ENCODE measurements around the gene SMCR8.
"Not testable (repeated sequence)": the region's sequence is repeated elsewhere in the genome, so short reads cannot be mapped to it uniquely, and the experiment has no call there.

Gene SMCR8

DNA sequence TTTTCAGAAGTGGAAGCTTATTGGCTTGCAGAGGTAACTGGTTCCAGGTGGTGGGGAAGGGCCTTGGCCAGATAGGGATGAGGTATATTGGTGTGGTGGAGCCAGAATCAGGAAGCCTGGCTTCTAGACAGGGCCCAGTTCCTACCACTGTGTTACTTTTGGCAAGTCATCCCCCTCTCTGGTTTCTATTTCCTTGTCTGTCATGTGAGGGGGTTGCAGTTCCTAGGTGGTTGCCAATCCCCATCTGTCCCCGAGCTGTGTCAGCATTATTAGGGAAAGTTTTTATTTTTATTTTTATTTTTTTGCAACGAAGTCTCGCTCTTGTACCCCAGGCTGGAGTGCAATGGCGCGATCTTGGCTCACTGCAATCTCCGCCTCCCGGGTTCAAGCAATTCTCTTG lies 3.0 kb downstream of the SMCR8 start:
- DNase-seq (ENCODE audit: low spot score) = no peak

DNA sequence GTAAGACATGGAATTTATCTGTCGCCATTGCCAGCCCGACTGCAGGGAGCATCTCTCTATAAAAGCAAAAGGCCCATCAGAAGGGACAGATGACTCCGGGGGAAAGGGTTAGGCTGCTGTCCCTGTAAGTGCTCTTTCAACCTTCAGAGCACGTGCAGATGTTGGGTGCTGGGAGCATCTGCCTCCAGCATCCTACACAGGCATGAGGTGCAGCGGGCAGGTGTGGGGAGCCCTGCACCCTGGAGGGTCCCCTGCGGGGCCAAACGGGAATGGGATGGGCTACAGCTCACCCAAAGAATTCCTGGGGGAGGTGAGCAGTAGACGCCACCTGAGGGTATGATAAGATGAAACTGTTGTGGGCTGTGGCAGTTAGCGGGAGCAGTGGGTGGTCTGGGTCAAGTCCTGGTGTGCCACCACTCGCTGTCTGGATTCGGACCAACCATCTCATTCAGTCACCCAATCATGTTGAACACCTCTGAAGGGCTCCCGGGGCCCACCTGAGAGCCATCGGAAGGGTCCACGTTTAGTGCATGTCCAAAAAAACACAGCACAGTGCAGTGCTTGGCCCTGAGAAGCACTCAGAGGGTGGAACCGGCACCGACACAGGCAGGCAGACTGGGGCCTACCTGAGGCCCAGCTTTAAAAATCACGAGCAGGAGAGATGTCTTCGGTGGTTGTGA lies 3.8 kb downstream of the SMCR8 start:
- no peak for DNase-seq (ENCODE audit: low spot score)

DNA sequence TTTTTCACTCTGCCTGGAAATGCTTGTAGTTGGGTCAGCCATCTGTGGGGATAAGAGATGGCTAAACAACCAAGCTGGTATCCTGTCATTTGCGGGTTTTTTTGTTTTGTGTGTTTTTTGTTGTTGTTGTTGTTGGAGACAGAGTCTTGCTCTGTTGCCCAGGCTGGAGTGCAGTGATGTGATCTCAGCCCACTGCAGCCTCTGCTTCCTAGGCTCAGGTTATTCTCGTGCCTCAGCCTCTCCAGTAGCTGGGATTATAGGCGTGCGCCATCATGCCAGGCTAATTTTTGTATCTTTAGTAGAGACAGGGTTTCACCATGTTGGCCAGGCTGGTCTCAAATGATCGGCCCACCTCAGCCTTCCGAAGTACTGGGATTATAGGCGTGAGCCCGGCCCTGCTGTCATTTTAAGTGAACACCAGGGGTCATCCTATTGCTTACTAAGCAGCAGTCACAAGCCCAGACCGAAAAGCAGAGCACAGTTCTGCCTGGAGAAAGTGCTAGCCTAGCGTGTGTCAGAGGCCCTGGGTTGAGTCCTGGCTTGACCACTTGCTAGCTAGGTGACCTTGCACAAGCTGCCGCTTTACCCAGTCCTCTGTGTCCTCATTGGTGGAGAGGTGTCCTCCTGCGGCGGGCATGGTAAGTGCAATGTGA lies 4.6 kb downstream of the SMCR8 start:
- no peak for DNase-seq (ENCODE audit: low spot score)

DNA sequence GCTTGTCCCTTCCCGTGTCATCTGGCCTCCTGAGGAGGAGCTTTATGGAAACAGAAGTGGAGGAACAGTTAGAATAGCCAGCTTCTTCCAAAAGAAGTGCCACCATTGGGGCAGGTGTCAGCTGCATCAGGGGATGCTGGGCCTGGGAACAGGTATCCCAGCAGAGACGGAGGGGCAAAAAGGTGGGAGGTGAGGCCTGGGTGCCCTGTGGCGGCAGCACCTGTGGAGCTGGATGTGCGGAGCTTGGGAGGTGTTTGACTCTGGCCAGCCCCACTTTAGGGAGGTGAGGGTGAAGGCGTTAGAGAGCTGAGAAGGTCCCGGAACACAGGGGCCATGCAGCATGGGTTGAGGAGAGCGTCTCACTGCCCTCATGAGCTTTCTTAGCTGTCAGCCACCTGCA lies 5.2 kb downstream of the SMCR8 start:
- DNase-seq (ENCODE audit: low spot score) = no peak

DNA sequence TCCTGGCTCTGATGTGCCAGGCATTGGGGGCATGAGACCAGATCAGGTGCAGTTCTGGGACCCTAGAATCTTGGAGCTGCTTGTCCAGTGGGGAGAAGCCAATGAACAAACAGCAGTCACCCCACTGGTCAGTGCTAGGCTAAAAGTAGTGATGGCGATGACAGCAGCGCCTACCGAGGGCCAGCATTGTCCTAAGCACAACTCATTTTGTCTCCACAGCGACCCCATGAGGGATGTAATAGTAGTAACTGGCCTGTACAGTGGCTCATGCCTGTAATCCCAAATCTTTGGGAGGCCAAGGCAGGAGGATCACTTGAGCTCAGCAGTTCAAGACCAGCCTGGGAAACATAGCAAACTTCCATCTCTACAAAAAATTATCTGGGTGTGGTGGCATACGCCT lies 6.2 kb downstream of the SMCR8 start:
- DNase-seq (ENCODE audit: low spot score) = no peak

DNA sequence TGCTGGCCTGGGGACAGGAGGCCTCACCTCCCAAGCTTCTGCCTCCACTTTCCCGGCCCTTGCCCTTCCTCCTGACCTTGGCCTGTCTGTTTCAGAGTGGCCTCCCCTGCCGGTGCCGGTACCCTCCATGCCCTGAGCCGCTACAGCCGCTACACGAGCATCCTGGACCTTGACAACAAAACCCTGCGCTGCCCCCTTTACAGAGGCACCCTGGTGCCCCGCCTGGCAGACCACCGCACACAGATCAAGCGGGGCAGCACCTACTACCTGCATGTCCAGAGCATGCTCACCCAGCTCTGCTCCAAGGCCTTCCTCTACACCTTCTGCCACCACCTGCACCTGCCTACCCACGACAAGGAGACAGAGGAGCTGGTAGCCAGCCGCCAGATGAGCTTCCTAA lies 7.4 kb downstream of the SMCR8 start:
- DNase-seq (ENCODE audit: low spot score) = no peak

DNA sequence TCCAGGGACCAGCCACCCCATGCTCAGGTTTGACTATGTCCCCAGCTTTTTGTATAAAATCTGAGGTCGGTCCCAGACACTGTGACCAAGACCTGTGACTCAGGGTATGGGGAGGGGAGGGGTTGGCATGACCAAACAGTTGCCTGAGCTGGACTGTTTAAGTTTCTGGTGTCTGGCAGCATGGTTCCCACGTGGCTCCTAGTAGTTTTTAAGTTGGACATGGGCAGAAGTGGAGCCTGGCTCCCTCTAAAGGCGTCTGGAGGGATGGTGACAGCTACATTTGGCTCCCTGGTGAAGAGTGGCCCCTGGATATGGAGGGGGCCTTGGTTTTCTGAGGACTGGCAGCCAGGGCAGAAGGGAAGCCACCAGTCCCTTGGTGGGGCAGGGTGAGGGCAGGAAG lies 7.9 kb downstream of the SMCR8 start:
- DNase-seq (ENCODE audit: low spot score) = no peak

DNA sequence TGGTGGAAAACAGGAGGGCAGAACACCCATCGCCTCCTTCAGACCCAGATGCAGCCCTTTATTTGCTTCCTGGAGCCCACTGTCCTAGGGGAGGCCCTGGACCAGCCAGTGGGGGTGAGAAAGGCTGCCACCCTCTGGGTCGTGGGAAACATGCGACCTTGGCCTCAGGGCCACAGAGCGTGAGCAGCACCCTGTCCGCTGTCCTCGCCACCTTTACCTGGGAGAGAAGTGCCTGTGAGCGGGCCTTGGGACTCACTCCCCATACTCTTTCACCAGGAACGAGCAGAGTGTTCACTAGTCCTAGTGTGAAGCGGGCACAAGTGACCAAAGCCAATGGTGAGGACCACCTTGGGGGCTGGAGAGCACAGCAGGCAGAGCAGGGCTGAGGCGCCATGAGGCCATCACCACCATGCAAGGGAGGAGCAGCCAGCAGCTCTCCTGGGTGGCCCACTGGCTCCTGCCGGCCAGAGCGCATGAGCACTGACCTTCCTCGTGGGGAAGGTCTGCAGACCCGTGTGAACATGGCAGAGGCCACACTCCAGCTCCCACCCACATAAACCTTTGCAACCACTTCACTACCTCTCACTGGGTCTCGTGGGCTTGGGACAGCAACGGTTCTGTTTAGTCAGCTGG lies 8.5 kb downstream of the SMCR8 start:
- DNase-seq (ENCODE audit: low spot score) = no peak

DNA sequence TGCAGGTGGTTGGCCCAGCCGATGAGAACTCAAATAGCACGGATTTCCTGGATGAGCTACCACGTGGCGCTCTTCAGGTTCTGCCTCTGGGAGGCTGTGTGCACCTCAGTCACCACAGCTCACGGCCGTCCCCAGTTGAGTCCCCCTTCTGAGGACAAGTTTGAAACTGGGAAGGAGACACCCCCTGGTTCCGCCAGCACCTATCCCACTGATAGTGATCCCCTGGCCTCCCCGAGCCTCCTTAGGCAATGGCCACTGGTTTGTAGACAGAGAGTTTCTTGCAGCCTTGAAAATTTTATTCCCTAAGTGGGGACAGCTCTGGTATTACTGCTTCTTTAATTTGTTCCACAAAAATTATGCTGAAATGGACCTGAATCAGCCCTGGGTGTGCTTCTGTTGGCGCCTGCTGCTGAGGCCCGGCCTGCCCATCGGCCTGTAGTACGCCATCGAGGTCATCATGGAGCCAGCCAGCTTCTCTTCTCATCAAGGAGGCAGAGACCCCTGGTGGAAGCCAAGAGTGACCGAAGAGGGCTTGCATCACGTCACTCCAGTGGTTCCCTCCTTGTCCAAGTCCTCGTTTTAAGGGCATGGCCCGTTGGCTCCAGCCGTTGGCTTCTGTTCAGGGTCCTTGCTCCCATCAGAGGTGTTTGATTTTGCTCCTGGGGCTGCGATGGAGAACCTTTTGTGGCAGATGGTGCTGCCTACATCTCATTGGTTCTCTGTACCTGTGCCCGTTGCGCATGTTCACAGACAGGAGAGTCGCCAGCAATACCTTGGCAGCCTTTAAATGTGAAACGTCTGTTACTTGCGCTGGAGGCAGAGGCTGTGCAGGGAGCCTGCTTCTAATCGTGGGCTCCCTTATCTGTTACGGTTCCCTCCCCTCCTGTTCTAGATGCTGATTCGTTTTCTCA lies 9.3 kb downstream of the SMCR8 start:
- DNase-seq (ENCODE audit: low spot score) = no peak

DNA sequence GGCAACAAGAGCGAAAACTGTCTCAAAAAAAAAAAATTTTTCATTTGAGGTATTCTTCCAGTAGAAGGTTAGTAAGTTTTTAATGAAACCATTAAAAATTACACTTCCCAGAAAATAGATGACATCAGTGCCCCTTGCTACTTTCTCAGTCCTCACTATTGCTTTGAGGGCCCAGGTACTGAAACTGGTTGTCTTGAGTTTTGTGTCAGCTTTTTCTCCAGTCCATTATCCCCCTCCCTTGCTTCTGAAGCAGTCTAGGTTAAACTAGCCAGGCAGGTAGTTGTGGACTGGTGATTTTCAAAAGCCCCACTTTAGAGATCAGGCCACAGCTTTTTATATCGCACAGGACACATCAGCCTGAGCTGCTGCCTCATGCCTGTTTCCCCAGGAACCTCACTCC lies 10.9 kb downstream of the SMCR8 start:
- DNase-seq (ENCODE audit: low spot score) = no peak

DNA sequence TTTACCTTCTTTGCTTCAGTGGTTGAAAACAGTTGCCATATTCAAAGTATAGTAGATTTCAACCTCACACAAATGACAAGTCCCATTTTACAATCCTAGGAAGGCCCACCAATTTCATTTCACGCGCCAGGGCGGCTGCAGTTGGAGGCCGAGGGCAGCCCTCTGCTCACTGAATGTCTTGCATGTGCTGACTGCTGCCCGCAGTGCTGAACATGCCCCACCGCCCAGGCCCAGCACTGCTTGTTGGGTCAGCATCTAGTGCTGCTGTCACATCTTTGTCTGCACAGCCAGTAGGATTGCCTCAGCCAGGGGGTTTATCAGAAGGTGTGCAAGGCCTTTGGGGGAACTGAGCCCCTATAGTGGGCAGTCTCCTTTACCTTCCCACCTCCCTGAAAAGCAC lies 11.5 kb downstream of the SMCR8 start:
- no peak for DNase-seq (ENCODE audit: low spot score)

DNA sequence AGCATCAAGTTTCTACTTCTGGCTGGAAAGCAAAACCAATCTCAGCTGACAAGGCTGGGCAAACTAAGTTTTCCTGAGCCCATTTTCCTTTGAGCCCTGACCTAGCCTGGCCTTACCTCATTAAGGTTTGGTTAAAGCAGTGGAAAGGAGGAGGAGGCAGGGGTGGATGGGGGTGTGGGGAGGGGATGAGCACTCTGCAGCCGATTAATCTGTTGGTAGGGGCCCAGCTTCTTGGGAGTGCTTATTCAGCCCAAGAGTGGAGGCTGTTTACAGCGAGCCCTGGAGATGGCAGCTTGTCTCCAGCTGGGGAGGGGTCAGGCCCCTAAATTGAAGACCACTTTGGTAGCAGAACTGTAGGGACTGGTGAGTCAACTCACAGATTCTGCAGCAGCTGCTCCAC lies 12.0 kb downstream of the SMCR8 start:
- no peak for DNase-seq (ENCODE audit: low spot score)

DNA sequence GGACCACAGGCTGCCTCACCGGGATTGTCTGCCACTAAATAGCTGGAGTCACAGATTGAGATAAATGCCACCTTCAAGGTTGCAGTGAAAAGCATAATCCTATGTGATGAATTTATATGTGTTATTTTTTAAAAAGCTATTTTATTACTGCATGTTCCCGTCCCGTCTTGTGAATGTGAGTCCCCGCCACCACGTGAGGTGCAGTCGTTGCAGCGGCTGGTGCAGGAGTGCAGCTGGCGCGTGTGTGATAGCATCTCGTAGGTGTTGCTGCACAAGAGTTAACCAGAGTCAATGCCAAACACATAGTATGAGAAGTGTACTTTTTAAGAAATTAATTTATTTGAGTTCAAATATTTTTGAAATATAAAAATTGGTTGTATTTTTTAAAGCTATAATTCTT lies 12.5 kb downstream of the SMCR8 start:
- DNase-seq (ENCODE audit: low spot score) = no peak

DNA sequence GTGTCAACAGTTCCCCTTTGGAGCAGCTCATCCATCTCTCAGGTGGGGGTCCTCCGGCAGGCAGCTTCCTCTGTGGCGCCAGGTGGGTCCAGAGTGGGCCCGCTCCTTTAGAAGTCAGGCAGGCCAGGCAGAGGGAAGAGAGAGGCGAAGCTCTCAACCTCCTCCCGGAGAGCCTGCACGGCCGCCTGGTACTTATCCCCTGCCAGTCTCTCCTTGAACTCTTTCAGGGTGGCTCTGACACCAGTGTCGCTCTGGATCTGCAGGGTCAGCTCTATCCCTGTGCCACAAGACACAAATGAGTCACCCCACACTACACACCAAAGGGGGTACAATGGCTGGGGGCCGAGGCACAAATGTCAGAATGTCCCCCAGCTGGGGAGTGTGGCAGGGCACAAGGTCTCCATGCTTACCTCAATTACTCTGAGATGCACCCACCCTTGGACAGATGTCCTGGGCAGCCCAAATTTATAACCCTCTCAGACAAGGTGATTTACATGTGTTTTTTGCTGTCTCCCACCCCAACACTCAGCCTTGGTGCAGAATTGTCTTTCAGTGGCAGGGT lies 13.6 kb downstream of the SMCR8 start:
- DNase-seq (ENCODE audit: low spot score) = no peak

DNA sequence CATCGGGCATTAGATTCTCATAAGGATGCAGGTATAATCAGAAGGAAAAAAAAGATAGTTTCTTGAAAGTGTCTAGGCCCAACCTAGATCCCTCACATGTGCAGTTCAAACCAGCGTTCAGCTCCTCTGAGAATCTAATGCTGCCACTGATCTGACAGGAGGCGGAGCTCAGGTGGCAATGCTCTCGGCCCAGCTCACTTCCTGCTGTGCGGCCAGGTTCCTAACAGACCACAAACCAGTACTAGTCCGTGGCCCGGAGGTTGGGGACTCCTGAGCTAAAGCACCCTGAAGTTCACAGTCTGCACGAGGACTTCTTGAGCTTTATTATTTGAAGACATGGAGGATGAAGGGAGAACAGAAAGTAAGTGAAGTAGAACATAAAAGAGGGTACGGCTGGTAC lies 16.8 kb downstream of the SMCR8 start:
- DNase-seq (ENCODE audit: low spot score) = no peak

DNA sequence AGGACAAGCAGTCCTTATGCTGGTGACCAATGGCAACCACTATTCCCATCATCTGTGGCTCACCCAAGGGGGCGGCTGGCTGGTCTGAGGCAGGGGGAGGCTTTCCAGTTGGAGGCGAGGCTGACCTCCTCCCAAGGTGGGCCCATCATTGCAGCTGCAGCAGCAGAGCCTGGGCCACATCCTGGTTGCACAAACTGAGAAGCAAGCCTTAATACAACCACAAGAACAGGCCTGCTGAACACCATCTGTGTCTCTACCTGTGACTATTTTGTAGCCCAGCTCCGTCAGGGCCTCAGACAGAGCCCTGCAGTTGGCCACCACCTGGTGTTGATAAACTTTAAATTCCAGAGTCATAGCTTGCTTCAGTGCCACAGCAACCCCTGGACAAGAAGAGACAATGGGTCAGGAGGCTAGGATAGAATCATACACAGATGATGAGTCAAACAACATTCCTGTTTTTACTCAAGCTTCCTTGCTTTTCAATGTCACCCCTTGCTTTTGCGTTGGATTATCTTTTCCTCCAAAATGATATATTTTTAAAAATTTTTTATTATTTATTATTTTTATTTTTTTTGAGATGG lies 17.9 kb downstream of the SMCR8 start:
- DNase-seq (ENCODE audit: low spot score) = no peak

DNA sequence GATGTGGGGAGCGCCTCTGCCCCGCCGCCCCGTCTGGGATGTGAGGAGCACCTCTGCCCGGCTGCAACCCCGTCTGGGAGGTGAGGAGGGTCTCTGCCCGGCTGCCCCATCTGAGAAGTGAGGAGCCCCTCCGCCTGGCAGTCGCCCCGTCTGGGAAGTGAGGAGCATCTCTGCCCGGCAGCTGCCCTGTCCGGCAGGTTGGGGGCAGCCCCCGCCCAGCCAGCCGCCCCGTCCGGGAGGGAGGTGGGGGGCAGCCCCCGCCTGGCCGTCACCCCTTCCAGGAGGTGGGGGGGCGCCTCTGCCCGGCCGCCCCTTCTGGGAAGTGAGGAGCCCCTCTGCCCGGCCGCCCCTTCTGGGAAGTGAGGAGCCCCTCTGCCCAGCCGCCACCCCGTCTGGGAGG lies 23.1 kb downstream of the SMCR8 start:
- not testable (repeated sequence) for DNase-seq (ENCODE audit: low spot score)

DNA sequence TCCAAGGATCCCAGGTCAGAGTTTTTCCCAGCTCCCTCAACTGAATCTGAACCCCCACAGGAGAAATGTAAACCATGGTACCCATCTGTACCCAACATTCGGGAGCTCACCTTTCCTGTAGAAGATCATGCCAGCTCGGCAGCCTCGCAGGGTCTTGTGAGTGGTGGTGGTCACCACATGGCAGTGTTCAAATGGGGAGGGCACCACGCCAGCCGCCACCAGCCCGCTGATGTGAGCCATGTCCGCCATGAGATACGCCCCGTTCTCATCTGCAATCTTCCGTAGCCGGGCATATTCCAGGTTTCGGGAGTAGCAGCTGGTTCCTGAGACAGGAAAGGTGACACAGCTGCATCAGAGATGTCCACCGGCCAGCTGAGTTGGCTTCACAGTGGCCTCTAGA lies 24.8 kb downstream of the SMCR8 start:
- DNase-seq (ENCODE audit: low spot score) = no peak

DNA sequence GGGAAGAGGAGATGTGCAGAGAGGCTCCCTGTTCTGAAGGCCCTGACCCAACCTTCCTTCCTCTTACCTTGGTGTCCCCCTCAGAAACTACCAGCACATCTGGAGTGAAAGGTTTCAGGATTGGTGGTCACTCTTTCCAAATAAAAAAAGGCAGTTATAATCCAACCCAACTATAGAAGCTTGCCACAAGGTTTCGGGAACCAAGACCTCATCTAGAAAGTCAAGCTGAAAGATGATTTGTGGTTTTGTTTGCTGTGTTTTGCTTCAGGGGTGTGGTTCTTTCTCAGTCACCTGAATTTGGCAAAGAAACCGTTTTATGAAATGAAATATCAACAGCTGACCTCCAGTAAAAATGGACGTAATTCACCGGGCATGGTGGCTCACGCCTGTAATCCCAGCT lies 28.9 kb downstream of the SMCR8 start:
- DNase-seq (ENCODE audit: low spot score) = no peak

DNA sequence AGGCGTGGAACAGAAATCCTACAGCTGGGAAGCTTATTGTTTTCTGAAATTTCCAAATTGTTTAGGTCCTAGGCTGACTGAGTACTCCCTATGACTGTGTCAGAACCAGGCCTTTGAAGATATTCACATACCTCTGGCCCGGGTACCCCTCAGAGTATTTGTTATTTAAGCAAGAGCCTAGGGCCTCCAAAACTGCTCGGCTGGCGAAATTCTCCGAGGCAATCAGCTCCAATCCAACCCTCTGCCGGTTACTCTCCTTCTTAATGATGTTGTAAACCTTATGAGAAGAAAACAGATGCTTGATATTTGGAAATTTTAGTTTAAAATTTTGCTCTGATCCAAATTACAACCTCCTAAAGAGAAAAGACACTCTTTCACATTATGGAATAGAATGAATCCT lies 38.4 kb downstream of the SMCR8 start:
- DNase-seq (ENCODE audit: low spot score) = no peak

DNA sequence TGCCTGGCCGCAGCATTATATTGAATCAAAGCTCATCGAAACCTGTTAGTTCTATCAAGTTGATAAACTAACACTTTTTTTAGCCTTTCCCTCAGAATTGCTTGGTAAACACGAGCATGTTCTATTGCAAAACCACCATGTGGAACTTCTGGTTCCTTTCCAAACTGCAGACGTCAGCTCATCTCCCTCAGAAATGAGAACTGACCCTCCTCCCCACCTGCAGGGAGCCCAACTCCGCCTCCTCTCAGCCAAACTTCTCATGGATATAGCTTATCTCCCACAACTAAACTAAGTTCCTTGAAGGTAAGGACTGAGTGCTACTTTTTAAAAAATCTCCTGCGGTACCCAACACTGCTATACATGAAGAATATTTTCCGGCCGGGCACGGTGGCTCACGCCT lies 41.5 kb downstream of the SMCR8 start:
- DNase-seq (ENCODE audit: low spot score) = no peak

DNA sequence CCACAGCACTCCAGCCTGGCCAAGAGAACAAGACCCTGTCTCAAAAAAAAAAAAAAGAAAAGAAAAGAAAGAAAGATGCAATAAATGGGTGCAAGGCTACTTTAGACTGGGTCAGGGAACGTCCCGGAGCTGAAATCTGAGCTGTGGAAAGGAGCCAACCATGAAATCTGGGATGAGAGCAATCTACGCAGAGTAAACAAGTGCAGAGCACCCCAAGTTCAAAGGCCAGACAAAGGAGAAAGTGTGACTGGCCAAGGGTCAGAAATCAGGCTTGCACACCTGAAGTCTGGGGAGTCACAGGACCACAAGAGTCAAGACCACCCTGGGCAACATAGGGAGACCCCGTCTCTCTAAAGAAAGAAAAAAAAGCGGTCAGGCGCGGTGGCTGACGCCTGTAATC lies 45.4 kb downstream of the SMCR8 start:
- DNase-seq (ENCODE audit: low spot score) = no peak

All from hematopoietic multipotent progenitor cell treated with erythropoietin and hydrocortisone succinate and interleukin-3 and kit ligand, for 17 days (in vitro differentiated cells).